Adrenal gland (tissue), 12 donors: ENCODE measurements around the gene CARD9. TPM values are rescaled to one million over a fixed set of nuclear protein-coding genes. Genes with fewer than 3 reads are reported as not detected.

Experiments
- DNase-seq, 7 donors: peaks; one replicate each; pipeline ENCODE4 v3.0.0-alpha.2; 2019 to 2020
- H3K27ac ChIP-seq, 5 donors: fragments of 200-600 bp; sonication (generic) in 4 of 5; 1 replicate in 3 of 5; 2 replicates in 2 of 5; pipeline versions ENCODE4 v1.5.1 to v1.8.0; 2016 to 2020; ENCODE audit warnings: mild to moderate bottlenecking in 1 of 5
- H3K27me3 ChIP-seq: fragments of 200-600 bp; 2 replicates; pipeline ENCODE4 v1.8.0; 2021
- H3K36me3 ChIP-seq, 2 donors: fragments of 200-600 bp; replicated peaks in 1 of 2; 1 replicate in 1 of 2; 2 replicates in 1 of 2; pipeline versions ENCODE4 v1.5.1 to v1.8.0; 2018 to 2022
- H3K4me1 ChIP-seq, 2 donors: fragments of 200-600 bp; replicated peaks in 1 of 2; 1 replicate in 1 of 2; 2 replicates in 1 of 2; pipeline versions ENCODE4 v1.5.1 to v1.8.0; 2018 to 2021
- H3K4me3 ChIP-seq, 4 donors: fragments of 200-600 bp; sonication (generic) in 3 of 4; one replicate each; pipeline ENCODE4 v1.5.1; 2016 to 2018
- H3K9me3 ChIP-seq, 3 donors: fragments of 200-600 bp; sonication (generic) in 1 of 3; replicated peaks in 1 of 3; 1 replicate in 2 of 3; 2 replicates in 1 of 3; pipeline versions ENCODE4 v1.5.1 to v1.8.0; 2016 to 2021
- POLR2A ChIP-seq, 2 donors: fragments of 450-650 bp; IDR thresholded peaks; one replicate each; pipeline ENCODE4 v1.6.1; 2017; ENCODE audit warnings: antibody characterized with exemption in 2 of 2, mild to moderate bottlenecking in 2 of 2, moderate library complexity in 1 of 2
- WGBS, 4 donors: extraction: QIAGEN DNeasy Blood & Tissue Kit in 2 of 4; methylation state at CpG; one replicate each; pipeline versions ENCODE4 v1.1.5 to v1.1.7; 2013 to 2017; 5-methylcytosine and 5-hydroxymethylcytosine counted together
- intact Hi-C, 2 donors: fragments of 100-400 bp; cut with DNase I; formaldehyde crosslinking; loops; one replicate each; pipeline versions ENCODE4 v1.14.1 to v1.15.0; 2022 to 2023
- polyA plus RNA-seq, 3 donors: library from polyadenylated mRNA; stranded (reverse); fragments of 200-250 nt in 2 of 3; fragments of 350-450 nt in 1 of 3; fragmentation: Illumina TruSeq in 1 of 3; extraction: RNeasy Lipid Tissue Mini Kit (QIAGEN cat#74804) in 1 of 3; gene quantifications; one replicate each; pipeline ENCODE4 v1.2.3, GENCODE V29; 2013 to 2014
- total RNA-seq, 9 donors: library from RNA; depleted of rRNA in 4 of 9; stranded (reverse); fragments of >200 nt in 4 of 9; fragments of 120-200 nt in 1 of 9; fragmentation: NEBNext Ultra II Directional in 1 of 9; extraction: Animal tissue kit (Norgen Biotek cat#: 25700) in 1 of 9; gene quantifications; one replicate each; pipeline versions ENCODE4 v1.1.0 to v1.2.4, GENCODE V29; 2013 to 2023
- TF ChIP-seq, protein P1 (sequence below), 6 experiments: fragments of 450-650 bp in 4 of 6; fragments of 200-600 bp in 2 of 6; sonication (generic) in 1 of 6; IDR thresholded peaks; 1 replicate in 5 of 6; 2 replicates in 1 of 6; pipeline versions ENCODE4 v1.5.1 to v1.8.0; 2016 to 2021; ENCODE audit warnings: antibody characterized with exemption in 6 of 6, mild to moderate bottlenecking in 2 of 6, moderate library complexity in 1 of 6
- donor health status: healthy with polysubstance abuse.
- donor health status: Bipolar disorder and iron deficiency.
- donor health status: DM: yes; HTN: yes; CAD: no.
- donor health status: DM: no; HTN: no; CAD: no.
- donor health status: DM: no; HTN: no; CAD: no.
- donor health status: DM: yes; HTN: yes; CAD: no.

The CARD9 gene
- total and polyA plus RNA-seq, 12 donors, result 0.35 to 10.6 (median 4.0) TPM

DNA sequence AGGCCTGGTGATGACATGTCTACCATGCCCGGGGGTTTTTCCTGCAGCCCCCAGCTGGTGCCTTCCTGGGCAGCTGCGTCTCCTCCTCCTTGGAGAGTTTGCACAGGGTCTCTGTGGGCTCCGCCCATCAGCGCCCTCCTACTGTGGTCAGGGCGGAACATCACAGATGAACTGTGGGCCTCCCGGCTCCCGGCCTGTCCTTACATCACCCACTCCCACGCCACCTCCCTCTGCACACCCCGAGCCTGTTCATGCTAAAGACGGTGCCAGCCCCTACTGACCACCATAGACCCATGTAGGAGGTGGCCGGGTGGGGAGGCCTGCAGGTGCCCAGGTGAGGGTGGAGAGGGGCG is 33.5 kb downstream of the CARD9 start:
- WGBS, 4 donors, result 88 to 94% (median 92%) methylated on average over 10 to 12 of the region's 12 CpGs; no CpG with 5 or more reads in 1 of the 4 donors
- Histone ChIP-seq H3K9me3 (no peaks in the 10 kb centered on the region), H3K36me3 (peaks cover 0 to 6% of the 10 kb centered on the region in 2 donors), H3K4me3 (no peak overlapping the region), H3K27ac (no peak overlapping the region), H3K4me1 (peaks cover 16 to 31% of the 10 kb centered on the region in 2 donors), H3K27me3 (no peaks in the 10 kb centered on the region)
- intact Hi-C loops, result loop anchor here (5.0 kb wide), 1 partner anchor 62 kb away; the partner anchor contains the start of gene SNAPC4 (in 2 of the 2)
- no peak for TF ChIP-seq POLR2A (IDR thresholded peaks at IDR 0.05)
- TF ChIP-seq, protein P1, sequence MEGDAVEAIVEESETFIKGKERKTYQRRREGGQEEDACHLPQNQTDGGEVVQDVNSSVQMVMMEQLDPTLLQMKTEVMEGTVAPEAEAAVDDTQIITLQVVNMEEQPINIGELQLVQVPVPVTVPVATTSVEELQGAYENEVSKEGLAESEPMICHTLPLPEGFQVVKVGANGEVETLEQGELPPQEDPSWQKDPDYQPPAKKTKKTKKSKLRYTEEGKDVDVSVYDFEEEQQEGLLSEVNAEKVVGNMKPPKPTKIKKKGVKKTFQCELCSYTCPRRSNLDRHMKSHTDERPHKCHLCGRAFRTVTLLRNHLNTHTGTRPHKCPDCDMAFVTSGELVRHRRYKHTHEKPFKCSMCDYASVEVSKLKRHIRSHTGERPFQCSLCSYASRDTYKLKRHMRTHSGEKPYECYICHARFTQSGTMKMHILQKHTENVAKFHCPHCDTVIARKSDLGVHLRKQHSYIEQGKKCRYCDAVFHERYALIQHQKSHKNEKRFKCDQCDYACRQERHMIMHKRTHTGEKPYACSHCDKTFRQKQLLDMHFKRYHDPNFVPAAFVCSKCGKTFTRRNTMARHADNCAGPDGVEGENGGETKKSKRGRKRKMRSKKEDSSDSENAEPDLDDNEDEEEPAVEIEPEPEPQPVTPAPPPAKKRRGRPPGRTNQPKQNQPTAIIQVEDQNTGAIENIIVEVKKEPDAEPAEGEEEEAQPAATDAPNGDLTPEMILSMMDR (IDR thresholded peaks at IDR 0.05), result no peak
- no peak for DNase-seq

DNA sequence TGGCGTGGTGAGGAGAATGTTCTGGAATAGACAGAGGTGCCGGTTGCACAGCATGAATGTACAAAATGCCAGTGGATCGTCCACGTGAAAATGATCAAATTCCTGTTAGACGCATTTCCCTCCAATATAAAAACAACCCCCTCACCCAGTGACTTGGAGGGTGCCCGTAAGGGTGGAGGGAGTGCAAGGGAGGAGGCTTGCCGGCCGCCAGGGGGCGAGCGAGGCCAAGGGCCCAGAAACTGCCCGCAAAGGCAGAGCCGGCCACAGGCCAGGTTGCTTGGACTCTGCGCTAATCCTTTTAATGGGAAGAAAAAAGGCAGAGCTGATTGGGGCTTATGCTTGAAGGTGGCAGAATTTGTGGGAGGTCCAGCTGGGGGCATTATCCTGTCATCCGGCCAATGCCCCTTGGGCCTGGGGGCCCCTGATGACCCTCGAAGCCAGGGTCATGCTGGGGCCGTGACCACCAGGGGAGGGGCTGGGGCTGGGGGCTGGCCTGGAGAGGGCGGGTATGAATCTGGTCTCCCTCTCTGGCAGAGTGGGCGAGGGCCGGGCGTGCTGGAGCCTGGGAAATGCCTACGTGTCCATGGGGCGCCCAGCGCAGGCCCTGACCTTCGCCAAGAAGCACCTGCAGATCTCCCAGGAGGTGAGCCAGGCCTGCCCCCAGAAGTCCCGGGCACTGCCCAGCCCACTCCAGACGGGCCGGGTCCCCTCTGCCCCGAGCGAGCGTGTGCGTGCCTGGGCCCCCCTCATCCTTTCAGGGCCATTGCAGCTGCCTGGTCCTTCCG is 34.1 kb downstream of the CARD9 start:
- TF ChIP-seq POLR2A (IDR thresholded peaks at IDR 0.05), result no peak
- TF ChIP-seq, protein P1 (IDR thresholded peaks at IDR 0.05), result peak; percentile 84 to 96 (median 88)
- 46 to 77% (median 71%) methylated on average over 14 to 32 of the region's 32 CpGs for WGBS, 4 donors
- Histone ChIP-seq H3K4me3 (no peak overlapping the region), H3K27ac (no peak overlapping the region), H3K9me3 (no peaks in the 10 kb centered on the region), H3K36me3 (peaks cover 0 to 6% of the 10 kb centered on the region in 2 donors), H3K4me1 (peaks cover 16 to 28% of the 10 kb centered on the region in 2 donors), H3K27me3 (no peaks in the 10 kb centered on the region)
- DNase-seq, result peak; percentile 72 to 87 (median 81)
- intact Hi-C loops, result loop anchor here (5.0 kb wide), 1 partner anchor 63 kb away; the partner anchor contains the start of gene SNAPC4 (in 2 of the 2)

DNA sequence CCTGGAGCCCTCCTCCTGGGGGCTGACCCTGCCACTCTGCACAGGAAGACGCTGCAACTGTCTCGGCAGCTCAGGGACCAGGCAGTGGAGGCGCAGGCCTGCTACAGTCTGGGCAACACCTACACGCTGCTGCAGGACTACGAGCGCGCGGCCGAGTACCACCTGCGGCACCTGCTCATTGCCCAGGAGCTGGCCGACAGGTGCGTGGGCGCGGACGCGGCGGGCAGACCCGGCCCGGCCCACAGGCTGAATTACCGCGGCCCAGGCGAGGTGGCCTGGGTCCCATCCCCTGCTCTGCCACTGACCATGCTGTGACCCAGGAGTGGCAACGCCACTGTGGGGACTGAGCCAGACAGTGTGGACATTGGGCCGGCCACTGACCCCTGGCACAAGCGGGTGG is 35.0 kb downstream of the CARD9 start:
- 92 to 95% (median 94%) methylated on average over 10 to 25 of the region's 25 CpGs; no CpG with 5 or more reads in 1 of the 4 donors for WGBS, 4 donors
- intact Hi-C loops, result loop anchor here (5.0 kb wide), 1 partner anchor 64 kb away; the partner anchor contains the start of gene SNAPC4 (in 2 of the 2)
- peaks cover 15 to 26% of the 10 kb centered on the region in 2 donors for H3K4me1 ChIP-seq
- no peak overlapping the region for H3K27ac ChIP-seq
- H3K9me3 ChIP-seq, result no peaks in the 10 kb centered on the region
- no peak for TF ChIP-seq POLR2A (IDR thresholded peaks at IDR 0.05)
- TF ChIP-seq, protein P1 (IDR thresholded peaks at IDR 0.05), result no peak
- H3K36me3 ChIP-seq, result peaks cover 0 to 6% of the 10 kb centered on the region in 2 donors
- no peak for DNase-seq
- H3K27me3 ChIP-seq, result no peaks in the 10 kb centered on the region
- H3K4me3 ChIP-seq, result no peak overlapping the region
